Vagina (tissue), 2 donors: ENCODE results near the gene GMEB2. TPM values are rescaled to one million over a fixed set of nuclear protein-coding genes. Genes with fewer than 3 reads are reported as not detected.
A peak's percentile ranks its signal among the peaks of the same experiment; 100 is the strongest.
"Not testable (repeated sequence)": the region's sequence is repeated elsewhere in the genome, so short reads cannot be mapped to it uniquely, and the experiment has no call there.

Experiments used
- DNase-seq, 2 donors: peaks; one replicate each; pipeline ENCODE4 v3.0.0-alpha.2; 2017; ENCODE audit errors: extremely low spot score in 2 of 2
- H3K27ac ChIP-seq: fragments of 200-600 bp; sonication (generic); one replicate; pipeline ENCODE4 v1.5.1; 2019
- H3K27me3 ChIP-seq: fragments of 200-600 bp; sonication (generic); one replicate; pipeline ENCODE4 v1.5.1; 2019
- H3K36me3 ChIP-seq, 2 donors: fragments of 200-600 bp; sonication (generic); one replicate each; pipeline ENCODE4 v1.5.1; 2017 to 2019
- H3K4me1 ChIP-seq: fragments of 200-600 bp; sonication (generic); one replicate; pipeline ENCODE4 v1.5.1; 2019
- H3K4me3 ChIP-seq, 2 donors: fragments of 200-600 bp; sonication (generic); 1 replicate in 1 of 2; 2 replicates in 1 of 2; pipeline ENCODE4 v1.5.1; 2016 to 2019
- H3K9me3 ChIP-seq: fragments of 200-600 bp; sonication (generic); one replicate; pipeline ENCODE4 v1.5.1; 2019
- POLR2A ChIP-seq, 2 donors: fragments of 450-650 bp; IDR thresholded peaks; one replicate each; pipeline ENCODE4 v1.6.1; 2017; ENCODE audit warnings: antibody characterized with exemption in 2 of 2, mild to moderate bottlenecking in 2 of 2, moderate library complexity in 2 of 2
- POLR2AphosphoS5 ChIP-seq, 2 donors: sonication (generic); formaldehyde crosslinking; IDR thresholded peaks; one replicate each; pipeline ENCODE4 v1.9.0; 2017; ENCODE audit warnings: antibody characterized with exemption in 2 of 2, mild to moderate bottlenecking in 2 of 2, low read depth in 1 of 2; ENCODE audit not compliant: insufficient read depth in 1 of 2
- intact Hi-C: fragments of 100-400 bp; cut with DNase I; formaldehyde crosslinking; loops from one replicate; pipeline ENCODE4 v1.15.1; 2023
- total RNA-seq: library from RNA; depleted of rRNA; stranded (reverse); fragments of >200 nt; gene quantifications from one replicate; pipeline ENCODE4 v1.2.3, GENCODE V29; 2016
- TF ChIP-seq, protein P1 (sequence below), 3 experiments: fragments of 450-650 bp in 2 of 3; fragments of 200-600 bp in 1 of 3; sonication (generic) in 1 of 3; IDR thresholded peaks; one replicate each; pipeline ENCODE4 v1.5.1; 2017 to 2019; ENCODE audit warnings: antibody characterized with exemption in 3 of 3, mild to moderate bottlenecking in 2 of 3, moderate library complexity in 2 of 3

Gene GMEB2, protein sequence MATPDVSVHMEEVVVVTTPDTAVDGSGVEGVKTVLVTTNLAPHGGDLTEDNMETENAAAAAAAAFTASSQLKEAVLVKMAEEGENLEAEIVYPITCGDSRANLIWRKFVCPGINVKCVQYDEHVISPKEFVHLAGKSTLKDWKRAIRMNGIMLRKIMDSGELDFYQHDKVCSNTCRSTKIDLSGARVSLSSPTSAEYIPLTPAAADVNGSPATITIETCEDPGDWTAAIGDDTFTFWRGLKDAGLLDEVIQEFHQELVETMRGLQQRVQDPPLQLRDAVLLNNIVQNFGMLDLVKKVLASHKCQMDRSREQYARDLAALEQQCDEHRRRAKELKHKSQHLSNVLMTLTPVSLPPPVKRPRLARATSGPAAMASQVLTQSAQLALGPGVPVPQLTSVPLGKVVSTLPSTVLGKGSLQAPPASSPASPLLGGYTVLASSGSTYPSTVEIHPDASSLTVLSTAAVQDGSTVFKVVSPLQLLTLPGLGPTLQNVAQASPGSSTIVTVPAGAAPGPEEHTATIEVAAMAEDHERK
- 11.3 TPM for total RNA-seq

DNA sequence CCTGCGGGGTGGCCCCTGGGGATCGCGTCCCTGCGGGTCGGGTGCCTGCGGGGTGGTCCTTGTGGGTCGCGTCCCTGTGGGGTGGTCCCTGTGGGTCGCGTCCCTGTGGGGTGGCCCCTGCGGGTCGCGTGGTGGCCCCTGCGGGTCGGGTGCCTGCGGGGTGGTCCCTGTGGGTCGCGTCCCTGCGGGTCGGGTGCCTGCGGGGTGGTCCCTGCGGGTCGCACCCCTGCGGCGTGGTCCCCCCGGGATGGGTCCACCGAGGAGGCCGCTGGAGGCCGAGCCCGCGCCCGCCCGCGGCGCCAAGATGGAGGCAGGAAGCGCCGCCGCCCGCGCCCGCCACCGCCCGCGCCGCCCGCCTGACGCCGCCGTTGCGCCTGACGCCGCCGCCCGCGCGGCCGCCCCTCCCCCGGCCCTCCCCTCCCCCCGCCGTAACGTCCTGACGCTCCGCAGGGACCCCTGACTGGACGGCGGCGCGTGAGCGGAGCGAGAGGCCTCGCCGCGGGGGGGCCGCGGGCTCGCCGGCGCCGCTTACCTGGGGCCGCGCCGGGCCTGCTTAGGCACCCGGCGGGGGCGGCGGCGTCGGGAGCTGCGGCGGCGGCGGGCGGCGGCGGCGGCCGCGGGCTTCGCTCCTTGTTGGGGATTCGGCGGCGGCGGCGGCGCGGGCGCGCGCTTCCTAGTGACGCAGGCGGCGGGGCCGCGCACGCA is at the start of gene GMEB2:
TSS of gene GMEB2 (minus strand) at position 678 of the 705 bp plus-strand sequence. CDS start 7,704 bp downstream, outside the sequence.
- intact Hi-C loops: no loop called here
- Histone ChIP-seq H3K4me3 (peak within 1 kb of the TSS; percentile 92 to 97), H3K4me1 (peaks cover 37% of the 10 kb centered on the region), H3K36me3 (no peaks in the 10 kb centered on the region), H3K27me3 (no peaks in the 10 kb centered on the region), H3K27ac (peak within 1 kb of the TSS; percentile 93), H3K9me3 (no peaks in the 10 kb centered on the region)
- DNase-seq: no peak
- TF ChIP-seq POLR2A (IDR thresholded peaks at IDR 0.05) (peak in 1 of 2 donors; percentile 63), POLR2AphosphoS5 (IDR thresholded peaks at IDR 0.05; ENCODE audit: insufficient read depth in 1 of 2, low read depth in 1 of 2) (no peak)

DNA sequence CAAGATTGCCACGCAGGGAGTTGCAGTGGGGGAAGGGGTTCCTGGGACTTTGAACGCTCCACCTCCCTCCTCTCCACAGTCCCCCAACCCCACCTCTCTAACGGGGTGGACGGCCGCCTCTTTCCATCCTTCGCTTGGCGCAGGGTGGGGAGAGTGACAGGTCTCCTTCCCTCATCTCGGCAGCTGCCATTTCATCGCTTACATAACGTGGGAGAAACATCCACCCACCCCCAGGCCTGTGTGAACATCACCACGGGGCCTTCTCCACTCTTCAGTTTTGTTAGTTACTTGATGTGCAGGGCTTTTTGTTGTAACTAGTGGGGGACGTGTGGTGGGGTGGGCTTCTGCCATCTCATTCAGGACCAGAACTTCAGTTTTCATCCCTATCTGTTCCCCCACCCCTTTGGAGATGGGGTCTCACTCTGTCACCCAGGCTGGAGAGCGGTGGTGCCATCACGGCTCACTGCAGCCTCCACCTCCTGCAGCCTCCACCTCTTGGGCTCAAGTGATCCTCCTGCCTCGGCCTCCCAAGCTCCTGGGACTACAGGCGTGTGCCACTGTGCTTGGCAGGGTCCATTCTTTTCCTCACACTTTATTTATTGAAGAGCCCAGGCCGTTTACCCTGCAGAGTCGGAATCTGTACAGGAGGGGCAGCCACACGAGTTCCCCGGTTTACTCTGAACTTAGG is 48.9 kb upstream of the GMEB2 start:
- DNase-seq: no peak
- intact Hi-C loops: no loop called here

DNA sequence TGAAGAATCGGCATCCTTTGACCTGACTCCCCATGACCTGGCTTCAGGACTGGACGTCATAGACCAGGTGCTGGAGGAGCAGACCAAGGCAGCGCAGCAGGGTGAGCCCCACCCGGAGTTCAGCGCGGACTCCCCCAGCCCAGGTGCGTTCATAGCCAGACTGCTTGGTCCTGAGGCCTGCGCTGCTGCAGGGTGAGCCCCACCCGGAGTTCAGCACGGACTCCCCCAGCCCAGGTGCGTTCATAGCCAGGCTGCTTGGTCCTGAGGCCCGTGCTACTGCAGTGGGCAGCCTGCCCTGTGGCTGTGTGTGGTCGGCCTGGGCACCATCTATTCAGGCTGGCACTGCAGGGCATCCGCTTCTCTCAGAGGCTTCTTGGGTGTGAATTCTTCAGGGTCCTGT is 47.0 kb upstream of the GMEB2 start:
- H3K4me3 ChIP-seq: no peak overlapping the region
- no peaks in the 10 kb centered on the region for H3K9me3 ChIP-seq
- no peak overlapping the region for H3K27ac ChIP-seq
- H3K36me3 ChIP-seq: peaks cover 0 to 18% of the 10 kb centered on the region in 2 donors
- no peak for DNase-seq
- H3K4me1 ChIP-seq: no peaks in the 10 kb centered on the region
- no peak for TF ChIP-seq POLR2A (IDR thresholded peaks at IDR 0.05)
- intact Hi-C loops: no loop called here
- H3K27me3 ChIP-seq: no peaks in the 10 kb centered on the region

More for the DNA sequence above, 48.9 kb upstream of the GMEB2 start:
- no peaks in the 10 kb centered on the region for H3K27me3 ChIP-seq
- H3K4me1 ChIP-seq: no peaks in the 10 kb centered on the region
- no peak overlapping the region for H3K4me3 ChIP-seq
- H3K36me3 ChIP-seq: peaks cover 0 to 29% of the 10 kb centered on the region in 2 donors
- H3K27ac ChIP-seq: no peak overlapping the region
- H3K9me3 ChIP-seq: no peaks in the 10 kb centered on the region
- TF ChIP-seq, protein P1, sequence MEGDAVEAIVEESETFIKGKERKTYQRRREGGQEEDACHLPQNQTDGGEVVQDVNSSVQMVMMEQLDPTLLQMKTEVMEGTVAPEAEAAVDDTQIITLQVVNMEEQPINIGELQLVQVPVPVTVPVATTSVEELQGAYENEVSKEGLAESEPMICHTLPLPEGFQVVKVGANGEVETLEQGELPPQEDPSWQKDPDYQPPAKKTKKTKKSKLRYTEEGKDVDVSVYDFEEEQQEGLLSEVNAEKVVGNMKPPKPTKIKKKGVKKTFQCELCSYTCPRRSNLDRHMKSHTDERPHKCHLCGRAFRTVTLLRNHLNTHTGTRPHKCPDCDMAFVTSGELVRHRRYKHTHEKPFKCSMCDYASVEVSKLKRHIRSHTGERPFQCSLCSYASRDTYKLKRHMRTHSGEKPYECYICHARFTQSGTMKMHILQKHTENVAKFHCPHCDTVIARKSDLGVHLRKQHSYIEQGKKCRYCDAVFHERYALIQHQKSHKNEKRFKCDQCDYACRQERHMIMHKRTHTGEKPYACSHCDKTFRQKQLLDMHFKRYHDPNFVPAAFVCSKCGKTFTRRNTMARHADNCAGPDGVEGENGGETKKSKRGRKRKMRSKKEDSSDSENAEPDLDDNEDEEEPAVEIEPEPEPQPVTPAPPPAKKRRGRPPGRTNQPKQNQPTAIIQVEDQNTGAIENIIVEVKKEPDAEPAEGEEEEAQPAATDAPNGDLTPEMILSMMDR (IDR thresholded peaks at IDR 0.05): no peak
- TF ChIP-seq POLR2A (IDR thresholded peaks at IDR 0.05) (no peak), POLR2AphosphoS5 (IDR thresholded peaks at IDR 0.05; ENCODE audit: insufficient read depth in 1 of 2, low read depth in 1 of 2) (no peak)

DNA sequence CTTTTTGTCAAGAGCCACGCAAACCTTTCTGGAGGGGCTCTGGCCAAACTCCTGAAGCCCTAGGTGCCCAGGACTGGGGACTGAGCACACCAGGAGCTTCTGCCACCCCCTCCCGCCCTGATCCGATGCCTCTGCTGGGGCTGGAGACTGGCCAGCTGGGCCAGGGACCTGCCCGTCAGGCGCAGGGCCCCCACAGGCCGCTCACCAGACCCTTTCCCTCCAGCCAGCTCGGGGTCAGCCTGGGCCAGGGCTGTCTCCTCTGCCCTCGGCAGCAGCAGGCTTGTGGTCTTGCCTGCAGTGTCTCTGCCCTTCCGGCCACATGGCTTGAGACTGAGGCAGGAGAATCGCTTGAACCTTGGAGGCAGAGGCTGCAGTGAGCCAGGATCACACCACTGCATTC is 45.8 kb upstream of the GMEB2 start:
- no peaks in the 10 kb centered on the region for H3K9me3 ChIP-seq
- no peak for TF ChIP-seq POLR2A (IDR thresholded peaks at IDR 0.05)
- no peak for TF ChIP-seq POLR2AphosphoS5 (IDR thresholded peaks at IDR 0.05; ENCODE audit: insufficient read depth in 1 of 2, low read depth in 1 of 2)
- TF ChIP-seq, protein P1 (IDR thresholded peaks at IDR 0.05): no peak
- H3K27ac ChIP-seq: no peak overlapping the region
- peaks cover 0 to 23% of the 10 kb centered on the region in 2 donors for H3K36me3 ChIP-seq
- H3K4me3 ChIP-seq: no peak overlapping the region
- no peak for DNase-seq
- intact Hi-C loops: no loop called here
- no peaks in the 10 kb centered on the region for H3K4me1 ChIP-seq
- no peaks in the 10 kb centered on the region for H3K27me3 ChIP-seq

DNA sequence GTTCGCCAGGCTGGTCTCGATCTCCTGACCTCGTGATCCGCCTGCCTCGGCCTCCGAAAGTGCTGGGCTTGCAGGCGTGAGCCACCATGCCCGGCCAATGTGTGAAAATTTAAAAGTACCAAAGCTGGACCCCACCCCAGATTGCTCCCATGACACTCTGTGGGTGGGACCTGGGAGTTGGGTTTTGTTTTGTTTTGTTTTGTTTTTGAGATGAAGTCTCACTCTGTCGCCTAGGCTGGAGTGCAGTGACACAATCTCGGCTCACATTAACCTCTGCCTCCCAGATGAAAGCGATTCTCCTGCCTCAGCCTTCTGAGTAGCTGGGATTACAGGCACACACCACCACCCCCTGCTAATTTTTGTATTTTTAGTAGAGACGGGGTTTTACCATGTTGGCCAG is 44.8 kb upstream of the GMEB2 start:
- H3K27me3 ChIP-seq, H3K4me1 ChIP-seq, DNase-seq, H3K27ac ChIP-seq, H3K9me3 ChIP-seq, intact Hi-C loops, H3K4me3 ChIP-seq: not testable (repeated sequence)
- peaks cover 0 to 31% of the 10 kb centered on the region in 2 donors for H3K36me3 ChIP-seq

DNA sequence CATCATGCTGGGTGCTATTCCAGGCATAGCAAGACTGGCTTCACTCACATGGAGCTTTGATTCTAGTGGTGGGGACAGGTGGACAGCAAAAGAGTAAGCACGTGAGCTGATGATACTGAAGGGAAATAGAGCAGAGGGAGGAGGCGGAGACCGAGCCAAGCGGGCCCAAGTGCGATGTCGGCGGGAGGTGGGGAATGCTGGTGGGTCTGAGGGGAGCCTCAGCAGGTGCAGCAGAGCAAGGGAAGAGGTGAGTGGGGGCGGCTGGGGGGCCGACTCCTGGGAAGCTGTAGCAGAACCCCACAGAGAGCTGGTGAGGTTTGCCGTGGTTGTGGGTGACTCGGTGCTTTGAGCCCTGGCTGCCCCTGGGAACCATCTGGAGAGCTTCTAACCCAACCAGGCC is 41.5 kb upstream of the GMEB2 start:
- TF ChIP-seq, protein P1 (IDR thresholded peaks at IDR 0.05): no peak
- TF ChIP-seq POLR2A (IDR thresholded peaks at IDR 0.05) (no peak), POLR2AphosphoS5 (IDR thresholded peaks at IDR 0.05; ENCODE audit: insufficient read depth in 1 of 2, low read depth in 1 of 2) (no peak)
- Histone ChIP-seq H3K4me3 (no peak overlapping the region), H3K27me3 (no peaks in the 10 kb centered on the region), H3K4me1 (no peaks in the 10 kb centered on the region), H3K36me3 (peaks cover 0 to 22% of the 10 kb centered on the region in 2 donors), H3K27ac (no peak overlapping the region), H3K9me3 (no peaks in the 10 kb centered on the region)
- no peak for DNase-seq
- intact Hi-C loops: no loop called here
